Subcutaneous adipose tissue (tissue), 4 donors: Measurements from ENCODE around the gene CDKN2B. TPM values are rescaled to one million over a fixed set of nuclear protein-coding genes. Genes with fewer than 3 reads are reported as not detected.

Source experiments
- CTCF ChIP-seq: fragments of 450-650 bp; IDR thresholded peaks from one replicate; pipeline ENCODE4 v1.5.1; 2016; ENCODE audit warnings: low read depth, mild to moderate bottlenecking, control low read depth, antibody characterized with exemption, moderate library complexity
- total RNA-seq, 4 donors: library from RNA; depleted of rRNA; stranded (reverse); fragments of >200 nt; gene quantifications; one replicate each; pipeline ENCODE4 v1.1.0, GENCODE V29; 2016

CDKN2B gene, protein sequence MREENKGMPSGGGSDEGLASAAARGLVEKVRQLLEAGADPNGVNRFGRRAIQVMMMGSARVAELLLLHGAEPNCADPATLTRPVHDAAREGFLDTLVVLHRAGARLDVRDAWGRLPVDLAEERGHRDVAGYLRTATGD
- 10 to 100 TPM; 29.8 to 95.4 (median 65.4) TPM for total RNA-seq

- TF ChIP-seq CTCF, result no peak
These were observed at the start of gene CDKN2B for GRCh38 chr9:22008717-22009505. CDKN2B (minus strand) TSS chr9:22009305; CDS start chr9:22008953, 352 bp downstream.

- TF ChIP-seq CTCF, result no peak
These were observed 47.3 kb upstream of the CDKN2B start for GRCh38 chr9:22056402-22056801.

DNA sequence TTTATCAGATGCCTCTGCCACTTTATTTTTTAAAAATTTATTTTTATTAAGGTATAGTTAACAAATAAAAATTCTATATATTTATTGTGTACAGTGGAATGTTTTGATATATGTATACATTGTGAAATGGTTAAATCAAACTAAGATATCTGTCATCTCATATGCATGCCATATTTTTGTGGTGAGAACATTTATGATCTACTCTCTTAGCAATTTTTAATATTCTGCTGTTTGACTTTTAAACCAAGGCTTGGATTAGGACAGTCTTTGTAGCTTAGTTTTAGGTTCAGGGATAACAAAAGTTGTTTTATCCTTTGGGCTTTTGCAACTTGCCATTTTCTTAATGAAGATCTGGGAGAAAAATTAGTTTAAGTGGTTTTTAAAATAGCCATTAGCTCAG, 46.0 kb upstream of the CDKN2B start:
- no peak for TF ChIP-seq CTCF

DNA sequence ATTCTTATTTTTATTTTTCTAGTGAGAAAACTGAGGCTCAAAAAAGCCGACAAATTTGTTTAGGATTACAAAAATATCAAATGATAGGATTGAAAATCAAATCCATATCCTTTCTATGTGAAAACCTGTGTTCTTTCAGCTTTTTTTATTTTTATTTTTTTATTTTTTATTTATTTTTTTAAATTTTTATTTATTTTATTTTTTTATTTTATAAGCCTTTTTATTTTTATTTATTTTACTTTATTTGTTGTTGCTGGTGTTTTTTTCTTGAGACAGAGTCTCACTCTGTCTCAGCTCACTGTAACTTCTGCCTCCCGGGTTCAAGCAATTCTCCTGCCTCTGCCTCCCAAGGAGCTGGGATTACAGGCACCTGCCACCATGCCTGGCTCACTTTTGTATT, 45.4 kb upstream of the CDKN2B start:
- no peak for TF ChIP-seq CTCF

- no peak for TF ChIP-seq CTCF
These were observed 45.0 kb upstream of the CDKN2B start for GRCh38 chr9:22054076-22054475.

- no peak for TF ChIP-seq CTCF
These were observed 44.1 kb upstream of the CDKN2B start for GRCh38 chr9:22053178-22053577.

DNA sequence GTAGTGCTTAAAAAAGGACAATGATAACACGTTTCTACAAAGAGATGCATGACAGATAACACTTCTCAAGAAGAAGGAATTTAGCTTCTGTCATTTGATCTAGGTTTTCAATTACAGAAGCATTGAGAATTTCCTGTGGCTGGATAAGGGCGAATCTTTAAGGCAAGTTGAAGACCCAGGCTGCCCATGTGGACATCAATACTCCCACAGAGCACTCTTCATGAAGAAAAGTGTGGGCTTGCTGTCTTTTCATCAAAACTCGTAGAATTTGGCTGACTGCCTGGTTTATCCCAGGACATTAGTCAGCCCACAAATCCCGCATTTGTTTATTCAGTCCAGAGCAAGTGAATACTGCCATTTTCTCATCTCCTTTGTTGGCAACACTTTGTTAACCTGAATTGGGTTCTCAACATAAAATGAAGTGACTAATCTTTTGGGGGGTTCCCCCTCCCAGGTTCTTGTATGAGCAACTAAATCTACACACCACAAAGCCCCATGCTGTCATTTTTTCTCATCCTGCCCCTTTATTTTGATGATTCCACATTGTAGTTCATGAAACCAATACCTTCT, 43.4 kb upstream of the CDKN2B start:
- TF ChIP-seq CTCF, result no peak
